AG09319 (cell line): ENCODE results near the gene IQSEC2.

Experiments
- DNase-seq: peaks from one replicate; pipeline ENCODE4 v3.0.0-alpha.2; 2010; ENCODE audit warnings: low read depth; ENCODE audit errors: extremely low read depth
- TF ChIP-seq, protein P1 (sequence below): IDR thresholded peaks from 2 replicates; pipeline ENCODE4 v1.5.1; 2011; ENCODE audit warnings: low read depth, mild to moderate bottlenecking, inconsistent platforms, low read length, moderate library complexity

IQSEC2 gene

GRCh38 chrX:53320543-53321229 lies 39.3 kb upstream of the IQSEC2 start:
- no peak for DNase-seq
- TF ChIP-seq, protein P1, sequence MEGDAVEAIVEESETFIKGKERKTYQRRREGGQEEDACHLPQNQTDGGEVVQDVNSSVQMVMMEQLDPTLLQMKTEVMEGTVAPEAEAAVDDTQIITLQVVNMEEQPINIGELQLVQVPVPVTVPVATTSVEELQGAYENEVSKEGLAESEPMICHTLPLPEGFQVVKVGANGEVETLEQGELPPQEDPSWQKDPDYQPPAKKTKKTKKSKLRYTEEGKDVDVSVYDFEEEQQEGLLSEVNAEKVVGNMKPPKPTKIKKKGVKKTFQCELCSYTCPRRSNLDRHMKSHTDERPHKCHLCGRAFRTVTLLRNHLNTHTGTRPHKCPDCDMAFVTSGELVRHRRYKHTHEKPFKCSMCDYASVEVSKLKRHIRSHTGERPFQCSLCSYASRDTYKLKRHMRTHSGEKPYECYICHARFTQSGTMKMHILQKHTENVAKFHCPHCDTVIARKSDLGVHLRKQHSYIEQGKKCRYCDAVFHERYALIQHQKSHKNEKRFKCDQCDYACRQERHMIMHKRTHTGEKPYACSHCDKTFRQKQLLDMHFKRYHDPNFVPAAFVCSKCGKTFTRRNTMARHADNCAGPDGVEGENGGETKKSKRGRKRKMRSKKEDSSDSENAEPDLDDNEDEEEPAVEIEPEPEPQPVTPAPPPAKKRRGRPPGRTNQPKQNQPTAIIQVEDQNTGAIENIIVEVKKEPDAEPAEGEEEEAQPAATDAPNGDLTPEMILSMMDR, result no peak

GRCh38 chrX:53319614-53320542 lies 38.5 kb upstream of the IQSEC2 start:
- DNase-seq, result no peak
- TF ChIP-seq, protein P1, result no peak

DNA sequence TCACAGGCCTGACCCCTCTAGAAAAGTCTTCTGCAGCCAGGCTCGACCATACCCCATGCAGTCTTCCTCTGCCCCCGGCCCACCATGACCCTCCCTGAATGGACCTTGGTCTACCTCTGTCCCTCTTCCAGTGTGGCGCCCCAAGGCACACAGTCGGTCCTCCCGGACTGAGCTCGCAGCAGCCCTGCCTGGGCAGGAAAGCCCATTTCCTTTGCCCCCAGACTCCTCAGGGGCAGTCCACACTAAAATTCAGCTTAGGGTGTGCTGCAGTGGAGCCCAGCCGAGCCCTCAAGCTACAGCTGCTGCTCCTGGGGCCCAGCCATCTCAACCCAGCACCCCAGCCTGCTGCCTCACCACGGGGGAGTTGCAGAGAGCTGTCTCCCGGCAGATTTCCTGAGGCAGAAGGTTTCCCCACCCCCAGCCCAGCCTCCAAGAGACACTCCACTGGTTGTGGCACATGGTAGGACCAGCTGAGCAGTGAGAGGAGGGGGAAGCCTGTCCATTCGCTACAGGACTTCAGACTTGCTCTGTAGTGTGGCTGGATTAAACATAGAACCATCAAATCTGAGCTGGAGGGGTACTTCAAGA lies 37.5 kb upstream of the IQSEC2 start:
- TF ChIP-seq, protein P1, result no peak
- DNase-seq, result no peak

DNA sequence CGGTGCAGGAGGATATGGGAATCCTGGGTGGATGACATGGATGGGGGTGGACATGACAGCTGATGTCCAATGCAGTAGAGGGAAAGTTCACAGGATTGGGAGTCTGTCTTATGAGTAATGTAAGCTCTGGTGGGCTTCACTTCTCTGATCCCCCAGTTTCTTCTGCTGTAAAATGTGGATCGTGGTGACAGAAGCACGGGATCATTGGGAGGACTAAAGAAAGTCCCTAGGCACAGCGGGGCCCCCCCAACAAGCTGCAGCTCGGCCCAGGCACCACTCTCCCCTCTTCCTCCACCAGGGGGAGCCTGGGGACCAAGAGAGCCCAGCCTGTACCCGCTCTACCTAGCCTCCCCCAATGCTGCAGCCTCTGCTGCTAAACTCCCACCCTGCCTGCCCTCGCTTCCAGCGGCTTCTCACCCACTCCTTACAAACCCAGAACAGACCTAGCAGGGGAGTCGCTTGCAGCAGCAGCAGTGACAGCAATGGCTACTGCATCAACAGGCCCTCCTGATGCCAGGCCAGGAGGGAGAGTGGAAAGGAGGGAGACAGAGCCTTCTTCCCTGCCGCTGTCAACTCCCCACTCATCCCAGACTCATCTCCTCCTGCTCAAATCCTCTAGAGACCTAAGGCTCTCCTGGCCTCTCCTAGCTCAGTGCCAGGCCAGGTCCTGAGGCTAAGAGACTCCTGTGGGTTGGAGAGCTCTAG lies 36.1 kb upstream of the IQSEC2 start:
- TF ChIP-seq, protein P1, result peak; percentile 97
- peak; percentile 22 for DNase-seq

DNA sequence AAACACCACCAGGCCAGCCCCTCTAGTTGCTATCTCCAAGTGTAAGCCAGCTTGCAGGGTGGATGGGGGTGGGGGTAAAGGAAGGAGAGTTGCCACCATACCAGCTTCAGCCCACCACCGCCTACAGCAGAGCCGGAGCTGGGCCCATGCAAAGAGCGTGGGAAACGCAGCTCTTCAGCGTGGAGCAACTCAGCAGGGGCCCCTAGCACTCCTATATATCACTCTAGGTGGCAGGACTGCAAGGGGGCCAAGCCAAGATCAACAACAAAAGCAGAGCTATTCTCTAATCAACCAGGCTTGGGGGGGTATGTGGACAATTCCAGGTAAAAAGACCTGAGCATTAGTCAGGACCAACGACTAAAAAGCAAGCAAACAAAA lies 35.5 kb upstream of the IQSEC2 start:
- TF ChIP-seq, protein P1, result no peak
- no peak for DNase-seq

- TF ChIP-seq, protein P1, result no peak
- DNase-seq, result no peak
Observed at GRCh38 chrX:53316111-53316859, 34.9 kb upstream of the IQSEC2 start.
